Activated CD4-positive, alpha-beta T cell treated with anti-CD3 and anti-CD28 coated beads, Interleukin-2, amount 50 U/mL, for 48 hours (primary cell): Measurements from ENCODE around the gene DBNDD1.
A peak's percentile ranks its signal among the peaks of the same experiment; 100 is the strongest.
"Not testable (repeated sequence)": the region's sequence is repeated elsewhere in the genome, so short reads cannot be mapped to it uniquely, and the experiment has no call there.

Source experiments
- DNase-seq, 2 experiments: peaks; one replicate each; pipeline ENCODE4 v3.0.0-alpha.2; 2020

The DBNDD1 gene

GRCh38 chr16:90018652-90019542 lies at the start of gene DBNDD1:
DBNDD1 (minus strand) TSS chr16:90019456; CDS start chr16:90019341, 115 bp downstream.
- DNase-seq, result no peak

GRCh38 chr16:90061437-90061836 lies 42.2 kb upstream of the DBNDD1 start:
- no peak for DNase-seq

- DNase-seq, result peak; percentile 35 to 51
Observed at GRCh38 chr16:90057738-90058173, 38.5 kb upstream of the DBNDD1 start.

GRCh38 chr16:90056521-90056920 lies 37.3 kb upstream of the DBNDD1 start:
- not testable (repeated sequence) for DNase-seq

- DNase-seq, result no peak
Observed at GRCh38 chr16:90055371-90055770, 36.1 kb upstream of the DBNDD1 start.

GRCh38 chr16:90054554-90054953 lies 35.3 kb upstream of the DBNDD1 start:
- no peak for DNase-seq

- no peak for DNase-seq
Observed at GRCh38 chr16:90053902-90054500, 34.7 kb upstream of the DBNDD1 start.

GRCh38 chr16:90050969-90051368 lies 31.7 kb upstream of the DBNDD1 start:
- DNase-seq, result no peak

GRCh38 chr16:90048737-90049330 lies 29.6 kb upstream of the DBNDD1 start:
- no peak for DNase-seq

- DNase-seq, result no peak
Observed at GRCh38 chr16:90048347-90048722, 29.1 kb upstream of the DBNDD1 start.

GRCh38 chr16:90047714-90048346 lies 28.6 kb upstream of the DBNDD1 start:
- DNase-seq, result no peak

GRCh38 chr16:90046971-90047713 lies 27.9 kb upstream of the DBNDD1 start:
- no peak for DNase-seq

GRCh38 chr16:90046122-90046970 lies 27.1 kb upstream of the DBNDD1 start:
- DNase-seq, result no peak

GRCh38 chr16:90044111-90044551 lies 24.9 kb upstream of the DBNDD1 start:
- DNase-seq, result no peak

GRCh38 chr16:90043526-90043925 lies 24.3 kb upstream of the DBNDD1 start:
- DNase-seq, result no peak

GRCh38 chr16:90042946-90043514 lies 23.8 kb upstream of the DBNDD1 start:
- DNase-seq, result no peak

- DNase-seq, result no peak
Observed at GRCh38 chr16:90041896-90042473, 22.7 kb upstream of the DBNDD1 start.

GRCh38 chr16:90040152-90041023 lies 21.1 kb upstream of the DBNDD1 start:
- DNase-seq, result no peak

- DNase-seq, result no peak
Observed at GRCh38 chr16:90037276-90037675, 18.0 kb upstream of the DBNDD1 start.

GRCh38 chr16:90035902-90036301 lies 16.6 kb upstream of the DBNDD1 start:
- no peak for DNase-seq
